H1 (cell line): ENCODE data around the gene PRMT6. TPM values are rescaled to one million over a fixed set of nuclear protein-coding genes. Genes with fewer than 3 reads are reported as not detected.

ENCODE experiments used
- ASH2L ChIP-seq: fragments of 200-600, 300-600 bp; sonication (generic); IDR thresholded peaks from one replicate; pipeline ENCODE4 v1.7.1; 2017; ENCODE audit warnings: low read length
- CHD7 ChIP-seq: fragments of 300-600 bp; sonication (generic); IDR thresholded peaks from 2 replicates; pipeline ENCODE4 v1.7.1; 2012; ENCODE audit warnings: low read length, moderate library complexity, mild to moderate bottlenecking, inconsistent platforms; ENCODE audit not compliant: insufficient replicate concordance
- HDAC2 ChIP-seq, 2 experiments: fragments of 300-600 bp in 1 of 2; sonication (generic) in 1 of 2; IDR thresholded peaks; 2 replicates each; pipeline ENCODE4 v1.6.1; 2011 to 2012; ENCODE audit warnings: low read depth in 2 of 2, low read length in 2 of 2, mild to moderate bottlenecking in 2 of 2, moderate library complexity in 2 of 2, borderline replicate concordance in 1 of 2, inconsistent platforms in 1 of 2
- NRF1 ChIP-seq: IDR thresholded peaks from 2 replicates; pipeline ENCODE4 v1.6.1; 2011; ENCODE audit warnings: mild to moderate bottlenecking, low read depth, low read length, improper control_type of control experiment
- RXRA ChIP-seq: IDR thresholded peaks from 2 replicates; pipeline ENCODE4 v1.6.1; 2011; ENCODE audit warnings: low read depth, mild to moderate bottlenecking, low read length, moderate library complexity; ENCODE audit not compliant: insufficient read depth
- TEAD4 ChIP-seq: IDR thresholded peaks from 2 replicates; pipeline ENCODE4 v1.6.1; 2012; ENCODE audit warnings: low read depth, low read length, inconsistent platforms, mixed read lengths
- polyA plus RNA-seq, 7 experiments: library from polyadenylated mRNA; depleted of rRNA in 3 of 7; stranded (reverse) in 5 of 7; unstranded in 2 of 7; fragments of >200 nt in 5 of 7; fragments of 200-250 nt in 2 of 7; gene quantifications; 1 replicate in 5 of 7; 2 replicates in 1 of 7; 4 replicates in 1 of 7; pipeline versions ENCODE4 v1.2.1 to v1.2.3, GENCODE V29; 2011 to 2013; ENCODE audit warnings: missing spikeins in 2 of 7, mixed read lengths in 2 of 7
- total RNA-seq: library from RNA; stranded (reverse); fragmentation: NEBNext Ultra II Directional; extraction: Animal tissue kit (Norgen Biotek cat#: 25700); gene quantifications from 2 replicates; pipeline ENCODE4 v1.2.1, GENCODE V29; 2021
- TF ChIP-seq, protein P1 (sequence below), 3 experiments: IDR thresholded peaks; 1 replicate in 2 of 3; 2 replicates in 1 of 3; pipeline versions ENCODE4 v1.5.1 to v1.6.1; 2011; ENCODE audit warnings: low read length in 3 of 3, mild to moderate bottlenecking in 3 of 3, inconsistent platforms in 2 of 3, low read depth in 1 of 3, moderate library complexity in 1 of 3; ENCODE audit not compliant: insufficient read depth in 1 of 3; ENCODE audit errors: control extremely low read depth in 1 of 3

The PRMT6 gene
- total and polyA plus RNA-seq, 2 of the 8 experiments (the other 6 are each of a cell fraction or from before 2014, with no cell fraction given): 23.6 to 38.2 TPM

GRCh38 chr1:107056426-107057196, at the start of gene PRMT6 (continued):
- TF ChIP-seq CHD7 (no peak), ASH2L (peak; percentile 63), RXRA (no peak), HDAC2 (IDR thresholded peaks at IDR 0.05; ENCODE audit: borderline replicate concordance in 1 of 2, low read depth in 2 of 2, low read length in 2 of 2) (no peak), NRF1 (no peak), TEAD4 (no peak)
- TF ChIP-seq, protein P1, sequence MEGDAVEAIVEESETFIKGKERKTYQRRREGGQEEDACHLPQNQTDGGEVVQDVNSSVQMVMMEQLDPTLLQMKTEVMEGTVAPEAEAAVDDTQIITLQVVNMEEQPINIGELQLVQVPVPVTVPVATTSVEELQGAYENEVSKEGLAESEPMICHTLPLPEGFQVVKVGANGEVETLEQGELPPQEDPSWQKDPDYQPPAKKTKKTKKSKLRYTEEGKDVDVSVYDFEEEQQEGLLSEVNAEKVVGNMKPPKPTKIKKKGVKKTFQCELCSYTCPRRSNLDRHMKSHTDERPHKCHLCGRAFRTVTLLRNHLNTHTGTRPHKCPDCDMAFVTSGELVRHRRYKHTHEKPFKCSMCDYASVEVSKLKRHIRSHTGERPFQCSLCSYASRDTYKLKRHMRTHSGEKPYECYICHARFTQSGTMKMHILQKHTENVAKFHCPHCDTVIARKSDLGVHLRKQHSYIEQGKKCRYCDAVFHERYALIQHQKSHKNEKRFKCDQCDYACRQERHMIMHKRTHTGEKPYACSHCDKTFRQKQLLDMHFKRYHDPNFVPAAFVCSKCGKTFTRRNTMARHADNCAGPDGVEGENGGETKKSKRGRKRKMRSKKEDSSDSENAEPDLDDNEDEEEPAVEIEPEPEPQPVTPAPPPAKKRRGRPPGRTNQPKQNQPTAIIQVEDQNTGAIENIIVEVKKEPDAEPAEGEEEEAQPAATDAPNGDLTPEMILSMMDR (IDR thresholded peaks at IDR 0.05; ENCODE audit: control extremely low read depth in 1 of 3, insufficient read depth in 1 of 3, low read depth in 1 of 3, low read length in 3 of 3): peak in 1 of 3 experiments; percentile 10; a peak in 1 of 4 replicates
